Stimulated activated CD8-positive, alpha-beta memory T cell treated with anti-CD3 and anti-CD28 coated beads, Interleukin-15, amount 100 ng/mL, for 4 hours (primary cell): ENCODE data around the gene SLC18B1.

ENCODE experiments used
- DNase-seq, 2 donors: peaks; one replicate each; pipeline ENCODE4 v3.0.0-alpha.2; 2020; ENCODE audit warnings: low read depth in 2 of 2

The SLC18B1 gene

GRCh38 chr6:132742495-132742894 lies 55.9 kb downstream of the SLC18B1 start:
- DNase-seq: no peak

- DNase-seq: no peak
These were observed 57.2 kb downstream of the SLC18B1 start for GRCh38 chr6:132741281-132741680.

GRCh38 chr6:132736239-132736638 lies 62.2 kb downstream of the SLC18B1 start:
- DNase-seq: no peak

- DNase-seq: no peak
These were observed 63.7 kb downstream of the SLC18B1 start for GRCh38 chr6:132734694-132735236.

GRCh38 chr6:132733814-132734213 lies 64.6 kb downstream of the SLC18B1 start:
- DNase-seq: no peak

- DNase-seq: no peak
These were observed 65.2 kb downstream of the SLC18B1 start for GRCh38 chr6:132733283-132733682.

- DNase-seq: no peak
These were observed 67.4 kb downstream of the SLC18B1 start for GRCh38 chr6:132731086-132731485.

- DNase-seq: no peak
These were observed 67.9 kb downstream of the SLC18B1 start for GRCh38 chr6:132730560-132730959.

- no peak for DNase-seq
These were observed 69.8 kb downstream of the SLC18B1 start for GRCh38 chr6:132728616-132729015.

GRCh38 chr6:132726608-132726975 lies 71.8 kb downstream of the SLC18B1 start:
- DNase-seq: no peak

GRCh38 chr6:132725947-132726607 lies 72.4 kb downstream of the SLC18B1 start:
- no peak for DNase-seq

- DNase-seq: no peak
These were observed 73.0 kb downstream of the SLC18B1 start for GRCh38 chr6:132725471-132725870.

- no peak for DNase-seq
These were observed 78.5 kb downstream of the SLC18B1 start for GRCh38 chr6:132719736-132720448.
